Pancreas (tissue), 10 donors: ENCODE results near the gene GRB7. TPM values are rescaled to one million over a fixed set of nuclear protein-coding genes. Genes with fewer than 3 reads are reported as not detected.

Experiments
- ATAC-seq, 4 donors: fragments of 200-7000 bp; cut with Tn5 transposase; one replicate each; pipeline versions ENCODE4 v1.8.0 to v1.9.1; 2020; ENCODE audit warnings: mild to moderate bottlenecking in 4 of 4, moderate library complexity in 4 of 4
- DNase-seq, 6 donors: peaks; one replicate each; pipeline ENCODE4 v3.0.0-alpha.2; 2020
- FAIRE-seq: peaks from 2 replicates; lab custom pipeline; 2012; peaks lifted over from hg19 to GRCh38; lab: Jason Lieb, UNC
- H3K27ac ChIP-seq, 4 donors: fragments of 200-600 bp; sonication (generic); 1 replicate in 3 of 4; 2 replicates in 1 of 4; pipeline versions ENCODE4 v1.5.0 to v1.8.0; 2020
- H3K27me3 ChIP-seq, 4 donors: fragments of 200-600 bp; one replicate each; pipeline ENCODE4 v1.8.0; 2021
- H3K36me3 ChIP-seq, 3 donors: fragments of 200-600 bp; sonication (generic) in 1 of 3; one replicate each; pipeline versions ENCODE4 v1.5.0 to v1.8.0; 2020 to 2021
- H3K4me1 ChIP-seq, 3 donors: fragments of 200-600 bp; one replicate each; pipeline ENCODE4 v1.8.0; 2021
- H3K4me3 ChIP-seq, 4 donors: fragments of 200-600 bp; sonication (generic) in 2 of 4; one replicate each; pipeline versions ENCODE4 v1.5.0 to v1.8.0; 2020 to 2021
- H3K9me3 ChIP-seq, 4 donors: fragments of 200-600 bp; one replicate each; pipeline ENCODE4 v1.8.0; 2021
- CTCF ChIP-seq, 4 donors: fragments of 200-600 bp; sonication (generic) in 3 of 4; IDR thresholded peaks; one replicate each; pipeline versions ENCODE4 v1.5.0 to v1.8.0; 2021; ENCODE audit warnings: antibody characterized with exemption in 4 of 4
- WGBS, 2 donors: extraction: QIAGEN DNeasy Blood & Tissue Kit; methylation state at CpG; one replicate each; pipeline ENCODE4 v1.1.7; 2013; 5-methylcytosine and 5-hydroxymethylcytosine counted together
- intact Hi-C, 3 donors: fragments of 100-400 bp; cut with DNase I; formaldehyde crosslinking; loops; one replicate each; pipeline versions ENCODE4 v1.11.1 to v1.14.2; 2022
- polyA plus RNA-seq, 2 donors: library from polyadenylated mRNA; stranded (reverse); fragments of 200-250 nt; gene quantifications; one replicate each; pipeline ENCODE4 v1.2.3, GENCODE V29; 2013
- total RNA-seq, 6 donors: library from RNA; stranded (reverse); fragmentation: NEBNext Ultra II Directional in 4 of 6; extraction: Animal tissue kit (Norgen Biotek cat#: 25700) in 4 of 6; gene quantifications; one replicate each; pipeline versions ENCODE4 v1.2.1 to v1.2.4, GENCODE V29; 2021 to 2023
- donor health status: healthy with polysubstance abuse.
- donor health status: DM: no; HTN: no; CAD: no; lungs with moderate emphysema.
- donor health status: DM: no; HTN: no; CAD: no.
- donor health status: control.
- donor health status: control.
- donor health status: Bipolar disorder and iron deficiency.
- donor health status: DM: yes; HTN: yes; CAD: no.
- donor health status: DM: no; HTN: no; CAD: no.
- donor health status: DM: no; HTN: no; CAD: no.
- donor health status: DM: yes; HTN: yes; CAD: no.

Gene GRB7
- total and polyA plus RNA-seq, 8 donors = 17.8 to 64.4 (median 32.4) TPM

DNA sequence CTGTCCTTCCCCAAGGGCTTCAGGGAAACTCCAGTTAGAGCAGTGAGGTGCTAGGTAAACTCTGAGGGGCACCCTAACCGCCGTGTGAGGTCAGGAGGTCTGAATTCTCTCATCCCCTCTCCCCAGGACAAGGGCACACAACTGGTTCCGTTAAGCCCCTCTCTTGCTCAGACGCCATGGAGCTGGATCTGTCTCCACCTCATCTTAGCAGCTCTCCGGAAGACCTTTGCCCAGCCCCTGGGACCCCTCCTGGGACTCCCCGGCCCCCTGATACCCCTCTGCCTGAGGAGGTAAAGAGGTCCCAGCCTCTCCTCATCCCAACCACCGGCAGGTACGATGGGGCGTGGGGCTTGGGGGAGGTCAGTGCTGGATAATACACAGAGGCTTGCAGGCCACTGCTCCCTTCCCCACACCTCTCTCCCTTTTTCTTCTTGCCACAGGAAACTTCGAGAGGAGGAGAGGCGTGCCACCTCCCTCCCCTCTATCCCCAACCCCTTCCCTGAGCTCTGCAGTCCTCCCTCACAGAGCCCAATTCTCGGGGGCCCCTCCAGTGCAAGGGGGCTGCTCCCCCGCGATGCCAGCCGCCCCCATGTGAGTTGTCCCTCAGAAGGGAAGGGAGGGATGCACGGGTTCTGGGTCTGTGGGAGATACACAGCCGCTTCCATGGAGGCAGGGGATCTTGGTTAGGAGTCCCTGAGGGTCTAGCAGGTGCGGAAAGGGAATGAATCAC lies 4.6 kb downstream of the GRB7 start:
- intact Hi-C loops = no loop called here
- no peaks in the 10 kb centered on the region for H3K27me3 ChIP-seq
- no peaks in the 10 kb centered on the region for H3K9me3 ChIP-seq
- FAIRE-seq = no peak
- ATAC-seq = no peak
- H3K36me3 ChIP-seq = peaks cover 0 to 52% (median 24%) of the 10 kb centered on the region in 3 donors
- H3K27ac ChIP-seq = no peak overlapping the region
- TF ChIP-seq CTCF (IDR thresholded peaks at IDR 0.05) = no peak
- WGBS, 2 donors = 77 to 82% methylated on average over 18 of the region's 18 CpGs
- DNase-seq = peak in 1 of 6 donors; percentile 10
- H3K4me1 ChIP-seq = peaks cover under 1 to 12% (median 9%) of the 10 kb centered on the region in 3 donors
- H3K4me3 ChIP-seq = no peak overlapping the region

DNA sequence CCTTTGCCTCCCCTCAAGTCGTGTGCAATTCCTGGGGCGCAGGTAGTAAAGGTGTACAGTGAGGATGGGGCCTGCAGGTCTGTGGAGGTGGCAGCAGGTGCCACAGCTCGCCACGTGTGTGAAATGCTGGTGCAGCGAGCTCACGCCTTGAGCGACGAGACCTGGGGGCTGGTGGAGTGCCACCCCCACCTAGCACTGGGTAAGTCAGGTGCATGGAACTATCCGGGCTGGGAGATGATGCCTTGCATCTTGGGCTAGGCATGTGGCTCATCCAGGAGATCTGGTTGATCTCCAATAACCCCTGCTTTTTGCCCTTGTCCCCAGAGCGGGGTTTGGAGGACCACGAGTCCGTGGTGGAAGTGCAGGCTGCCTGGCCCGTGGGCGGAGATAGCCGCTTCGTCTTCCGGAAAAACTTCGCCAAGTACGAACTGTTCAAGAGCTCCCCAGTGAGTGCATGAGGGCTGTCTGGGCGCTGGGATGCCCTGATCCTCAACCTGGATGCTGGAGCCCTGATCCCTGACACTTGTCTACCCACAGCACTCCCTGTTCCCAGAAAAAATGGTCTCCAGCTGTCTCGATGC lies 5.2 kb downstream of the GRB7 start:
- Histone ChIP-seq H3K4me1 (peaks cover 0 to 12% (median 9%) of the 10 kb centered on the region in 3 donors), H3K27me3 (no peaks in the 10 kb centered on the region), H3K9me3 (no peaks in the 10 kb centered on the region), H3K36me3 (peaks cover 0 to 54% (median 24%) of the 10 kb centered on the region in 3 donors), H3K27ac (no peak overlapping the region), H3K4me3 (no peak overlapping the region)
- 84 to 92% methylated on average over 21 of the region's 21 CpGs for WGBS, 2 donors
- DNase-seq = peak in 3 of 6 donors; percentile 9 to 47 (median 28)
- no peak for ATAC-seq
- intact Hi-C loops = no loop called here
- FAIRE-seq = no peak
- TF ChIP-seq CTCF (IDR thresholded peaks at IDR 0.05) = no peak

DNA sequence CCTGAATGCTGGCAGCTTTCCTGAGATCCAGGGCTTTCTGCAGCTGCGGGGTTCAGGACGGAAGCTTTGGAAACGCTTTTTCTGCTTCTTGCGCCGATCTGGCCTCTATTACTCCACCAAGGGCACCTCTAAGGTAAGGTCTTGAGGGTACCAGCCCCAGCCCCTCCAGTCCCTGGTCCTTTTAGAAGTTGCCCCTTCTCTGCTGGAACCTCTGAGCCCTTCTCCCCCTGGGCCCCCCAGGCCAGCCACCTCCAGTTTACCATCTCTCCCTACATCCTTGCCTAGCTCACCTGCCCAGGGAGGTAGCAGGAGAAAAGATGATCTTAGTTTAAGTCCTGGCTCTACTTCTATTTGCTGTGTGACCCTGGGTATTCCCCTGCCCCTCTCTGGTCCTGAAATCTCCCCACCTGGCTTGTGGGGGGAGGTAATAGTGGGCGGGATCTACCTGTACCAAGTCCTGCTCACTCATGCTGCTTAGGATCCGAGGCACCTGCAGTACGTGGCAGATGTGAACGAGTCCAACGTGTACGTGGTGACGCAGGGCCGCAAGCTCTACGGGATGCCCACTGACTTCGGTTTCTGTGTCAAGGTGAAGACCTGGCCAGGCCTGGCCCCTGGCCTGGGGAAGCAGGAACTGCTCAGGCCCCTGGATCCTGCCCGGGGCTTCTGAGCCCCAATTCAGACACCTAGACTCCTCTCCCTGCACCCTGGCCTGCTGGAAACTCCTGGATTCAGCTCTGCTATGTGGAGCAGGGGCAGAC lies 6.5 kb downstream of the GRB7 start:
- ATAC-seq = no peak

DNA sequence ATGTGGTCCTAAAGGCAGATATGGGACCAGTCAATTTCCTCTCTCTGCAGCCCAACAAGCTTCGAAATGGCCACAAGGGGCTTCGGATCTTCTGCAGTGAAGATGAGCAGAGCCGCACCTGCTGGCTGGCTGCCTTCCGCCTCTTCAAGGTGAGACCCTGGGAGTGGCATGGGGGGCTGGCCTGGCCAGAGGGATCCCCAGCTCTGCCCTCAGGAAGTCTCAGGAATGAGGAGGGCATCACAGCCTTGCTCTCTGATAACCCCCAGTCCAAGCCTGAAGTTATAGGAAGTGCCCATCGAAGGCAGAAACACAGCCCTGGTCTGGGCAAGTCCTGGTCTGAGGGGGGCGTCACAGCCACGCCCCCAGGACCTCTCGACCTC lies 7.1 kb downstream of the GRB7 start:
- intact Hi-C loops = no loop called here
- Histone ChIP-seq H3K4me1 (peaks cover 9 to 19% (median 15%) of the 10 kb centered on the region in 3 donors), H3K9me3 (no peaks in the 10 kb centered on the region), H3K4me3 (no peak overlapping the region), H3K27me3 (no peaks in the 10 kb centered on the region), H3K36me3 (peaks cover 0 to 54% (median 24%) of the 10 kb centered on the region in 3 donors), H3K27ac (no peak overlapping the region)
- WGBS, 2 donors = 78 to 88% methylated on average over 8 of the region's 8 CpGs
- no peak for FAIRE-seq
- TF ChIP-seq CTCF (IDR thresholded peaks at IDR 0.05) = no peak
- ATAC-seq = no peak
- DNase-seq = peak in 2 of 6 donors; percentile 14 to 27

More for the DNA sequence above, 6.5 kb downstream of the GRB7 start:
- H3K27me3 ChIP-seq = no peaks in the 10 kb centered on the region
- 87 to 88% methylated on average over 16 of the region's 16 CpGs for WGBS, 2 donors
- DNase-seq = peak in 3 of 6 donors; percentile 13 to 39 (median 27)
- H3K4me1 ChIP-seq = peaks cover 4 to 13% (median 10%) of the 10 kb centered on the region in 3 donors
- H3K27ac ChIP-seq = no peak overlapping the region
- intact Hi-C loops = no loop called here
- no peaks in the 10 kb centered on the region for H3K9me3 ChIP-seq
- no peak overlapping the region for H3K4me3 ChIP-seq
- FAIRE-seq = no peak
- peaks cover 0 to 54% (median 24%) of the 10 kb centered on the region in 3 donors for H3K36me3 ChIP-seq
- TF ChIP-seq CTCF (IDR thresholded peaks at IDR 0.05) = no peak
